Colonic mucosa (tissue), 4 donors: ENCODE data around the gene CDH4. TPM values are rescaled to one million over a fixed set of nuclear protein-coding genes. Genes with fewer than 3 reads are reported as not detected.

Experiments used
- DNase-seq: peaks from one replicate; pipeline ENCODE4 v3.0.0-alpha.2; 2020
- H3K27ac ChIP-seq: fragments of 200-600 bp; one replicate; pipeline ENCODE4 v1.8.0; 2021
- H3K27me3 ChIP-seq: fragments of 200-600 bp; one replicate; pipeline ENCODE4 v1.8.0; 2021
- H3K36me3 ChIP-seq: fragments of 200-600 bp; one replicate; pipeline ENCODE4 v1.8.0; 2021
- H3K4me1 ChIP-seq: fragments of 200-600 bp; one replicate; pipeline ENCODE4 v1.8.0; 2021; ENCODE audit warnings: mild to moderate bottlenecking
- H3K4me3 ChIP-seq: fragments of 200-600 bp; one replicate; pipeline ENCODE4 v1.8.0; 2021
- H3K9ac ChIP-seq, 2 donors: one replicate each; pipeline ENCODE4 v1.7.0; 2013; ENCODE audit warnings: control low read depth in 2 of 2, low read depth in 2 of 2, low read length in 2 of 2
- H3K9me3 ChIP-seq: fragments of 200-600 bp; one replicate; pipeline ENCODE4 v1.8.0; 2021
- intact Hi-C: fragments of 100-400 bp; cut with DNase I; formaldehyde crosslinking; loops from one replicate; pipeline ENCODE4 v1.14.1; 2022
- total RNA-seq, 2 donors: library from RNA; stranded (reverse); fragmentation: NEBNext Ultra II Directional in 1 of 2; extraction: Animal tissue kit (Norgen Biotek cat#: 25700) in 1 of 2; gene quantifications; one replicate each; pipeline ENCODE4 v1.2.1, GENCODE V29; 2021
- TF ChIP-seq, protein P1 (sequence below): fragments of 200-600 bp; IDR thresholded peaks from one replicate; pipeline ENCODE4 v1.8.0; 2022; ENCODE audit warnings: antibody characterized with exemption, mild to moderate bottlenecking
- donor health status: healthy.
- donor health status: DM: no; HTN: no; CAD: no.
- donor health status: DM: no; HTN: no; CAD: no.

CDH4 gene
- total RNA-seq, 2 donors from 2014 or later, result 0.08 TPM; not detected in 1

DNA sequence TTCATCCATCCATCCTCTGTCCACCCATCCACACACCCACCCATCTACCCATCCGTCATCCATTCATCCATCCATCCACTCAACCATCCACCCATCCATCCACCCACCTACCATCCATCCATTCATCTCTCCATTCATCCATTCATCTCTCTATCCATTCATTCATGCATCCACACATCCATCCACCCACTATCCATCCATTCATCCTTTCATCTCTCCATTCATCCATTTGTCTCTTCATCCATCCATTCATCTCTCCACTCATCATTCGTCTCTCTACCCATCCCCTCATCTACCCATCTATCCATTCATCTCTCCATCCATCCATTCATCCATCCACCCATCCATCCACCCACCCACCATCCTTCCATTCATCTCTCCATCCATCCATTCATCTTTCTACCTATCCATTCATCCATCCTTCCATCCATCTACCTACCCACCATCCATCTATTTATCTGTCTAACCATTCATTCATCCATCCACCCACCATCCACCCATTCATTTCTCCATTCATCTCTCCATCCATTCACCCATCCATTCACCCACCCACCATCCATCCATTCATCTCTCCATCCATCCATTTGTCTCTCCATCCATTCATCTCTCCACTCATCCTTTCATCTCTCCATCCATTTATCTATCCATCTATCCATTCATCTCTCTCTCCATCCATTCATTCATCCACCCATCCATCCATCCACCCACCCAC, 538.2 kb downstream of the CDH4 start:
- no peak overlapping the region for H3K27ac ChIP-seq
- intact Hi-C loops, result no loop called here
- H3K9ac ChIP-seq, result no peak overlapping the region
- no peaks in the 10 kb centered on the region for H3K9me3 ChIP-seq
- TF ChIP-seq, protein P1, sequence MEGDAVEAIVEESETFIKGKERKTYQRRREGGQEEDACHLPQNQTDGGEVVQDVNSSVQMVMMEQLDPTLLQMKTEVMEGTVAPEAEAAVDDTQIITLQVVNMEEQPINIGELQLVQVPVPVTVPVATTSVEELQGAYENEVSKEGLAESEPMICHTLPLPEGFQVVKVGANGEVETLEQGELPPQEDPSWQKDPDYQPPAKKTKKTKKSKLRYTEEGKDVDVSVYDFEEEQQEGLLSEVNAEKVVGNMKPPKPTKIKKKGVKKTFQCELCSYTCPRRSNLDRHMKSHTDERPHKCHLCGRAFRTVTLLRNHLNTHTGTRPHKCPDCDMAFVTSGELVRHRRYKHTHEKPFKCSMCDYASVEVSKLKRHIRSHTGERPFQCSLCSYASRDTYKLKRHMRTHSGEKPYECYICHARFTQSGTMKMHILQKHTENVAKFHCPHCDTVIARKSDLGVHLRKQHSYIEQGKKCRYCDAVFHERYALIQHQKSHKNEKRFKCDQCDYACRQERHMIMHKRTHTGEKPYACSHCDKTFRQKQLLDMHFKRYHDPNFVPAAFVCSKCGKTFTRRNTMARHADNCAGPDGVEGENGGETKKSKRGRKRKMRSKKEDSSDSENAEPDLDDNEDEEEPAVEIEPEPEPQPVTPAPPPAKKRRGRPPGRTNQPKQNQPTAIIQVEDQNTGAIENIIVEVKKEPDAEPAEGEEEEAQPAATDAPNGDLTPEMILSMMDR, result no peak
- H3K27me3 ChIP-seq, result no peaks in the 10 kb centered on the region
- H3K4me1 ChIP-seq, result no peaks in the 10 kb centered on the region
- no peak for DNase-seq
- H3K4me3 ChIP-seq, result no peak overlapping the region
- no peaks in the 10 kb centered on the region for H3K36me3 ChIP-seq

DNA sequence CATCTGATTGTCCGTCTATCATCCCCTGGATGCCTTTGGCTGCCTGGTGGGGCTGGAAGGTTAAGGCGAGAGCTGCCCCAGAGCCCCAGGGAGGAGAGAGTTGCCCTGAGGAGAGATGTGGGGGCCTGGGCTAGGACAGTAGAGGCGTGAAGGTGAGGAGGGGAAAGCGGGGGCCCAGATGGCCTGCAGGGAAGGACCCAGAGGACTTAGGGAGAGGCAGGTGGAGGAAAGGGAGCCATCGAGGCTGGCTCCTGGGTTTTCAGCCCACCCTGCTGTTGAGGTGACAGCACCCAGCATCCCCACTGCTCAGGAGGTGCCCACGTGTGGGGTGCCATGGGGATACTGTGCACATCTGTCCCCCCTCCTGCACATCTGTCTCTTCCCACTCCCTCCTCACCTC, 539.9 kb downstream of the CDH4 start:
- Histone ChIP-seq H3K27me3 (no peaks in the 10 kb centered on the region), H3K9me3 (no peaks in the 10 kb centered on the region), H3K4me1 (no peaks in the 10 kb centered on the region), H3K9ac (no peak overlapping the region), H3K27ac (no peak overlapping the region), H3K36me3 (no peaks in the 10 kb centered on the region), H3K4me3 (no peak overlapping the region)
- DNase-seq, result no peak
- TF ChIP-seq, protein P1, result no peak
- intact Hi-C loops, result no loop called here

DNA sequence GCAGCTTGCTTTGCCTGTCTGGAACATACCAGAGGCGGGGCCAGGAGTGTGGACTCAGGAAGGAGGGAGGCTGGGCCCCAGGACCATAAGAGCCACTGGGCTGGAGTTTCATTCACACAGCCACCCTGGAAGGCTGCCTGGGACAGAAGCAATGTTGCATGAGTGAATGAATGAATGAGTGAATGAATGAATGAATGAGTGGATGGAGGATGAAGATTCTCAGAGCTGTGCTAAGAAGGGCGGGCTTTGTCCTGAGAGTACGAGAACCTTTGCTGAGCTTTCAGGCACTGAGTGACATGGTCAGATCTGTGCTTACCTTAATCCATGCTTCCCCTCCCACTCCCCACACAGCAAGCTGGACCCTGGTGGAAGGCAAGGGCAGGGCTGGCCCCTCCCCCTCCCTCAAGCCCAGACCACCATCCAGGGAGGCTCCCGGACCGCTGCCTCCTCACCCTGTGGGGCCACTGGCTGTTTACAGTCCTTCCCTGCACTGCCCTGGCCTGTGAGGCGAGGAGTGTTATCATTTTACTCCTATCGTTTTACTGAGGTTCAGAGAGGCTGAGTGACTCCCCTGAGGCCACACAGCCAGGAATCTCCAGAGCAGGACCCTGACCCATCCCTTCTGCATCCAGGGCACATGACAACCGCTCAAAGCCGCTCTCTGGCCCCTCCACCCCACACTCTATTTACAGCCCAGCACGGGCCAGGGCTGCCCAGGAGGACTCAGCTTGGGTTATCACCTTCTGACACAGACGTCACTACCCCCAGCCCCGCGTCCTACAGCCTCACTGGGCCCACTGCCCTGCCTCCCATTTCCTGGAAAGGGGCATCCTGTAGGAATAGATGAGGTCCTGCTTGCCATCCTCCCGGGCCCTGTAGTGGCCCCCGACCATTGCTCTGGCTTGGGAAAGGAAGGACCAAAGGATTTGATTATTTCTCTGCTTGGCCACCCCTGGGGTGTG, 543.9 kb downstream of the CDH4 start:
- H3K9me3 ChIP-seq, result no peaks in the 10 kb centered on the region
- H3K27ac ChIP-seq, result no peak overlapping the region
- no peaks in the 10 kb centered on the region for H3K27me3 ChIP-seq
- H3K4me3 ChIP-seq, result no peak overlapping the region
- no peak overlapping the region for H3K9ac ChIP-seq
- H3K36me3 ChIP-seq, result no peaks in the 10 kb centered on the region
- no peaks in the 10 kb centered on the region for H3K4me1 ChIP-seq
- intact Hi-C loops, result no loop called here
- no peak for DNase-seq
- TF ChIP-seq, protein P1, result no peak

DNA sequence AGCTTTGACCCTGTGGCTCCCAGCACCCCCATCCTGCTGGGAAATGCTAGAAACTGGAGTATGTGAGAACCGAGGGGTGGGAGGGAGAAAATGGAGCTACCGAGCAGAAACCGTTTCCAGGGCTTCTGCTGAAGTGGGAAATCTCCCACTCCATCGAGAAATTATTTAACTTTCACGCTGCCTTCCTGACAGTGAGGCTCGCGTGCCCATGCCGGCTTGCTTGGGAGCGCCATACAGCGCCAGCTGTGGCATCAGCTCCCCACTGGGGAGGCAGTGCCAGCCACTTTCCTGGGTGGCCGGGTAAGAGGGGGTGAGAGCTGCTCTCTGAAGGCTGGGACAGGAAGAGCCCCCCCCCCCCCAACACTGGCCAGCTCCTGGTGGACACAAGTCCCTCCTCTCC, 544.7 kb downstream of the CDH4 start:
- Histone ChIP-seq H3K27me3 (no peaks in the 10 kb centered on the region), H3K9ac (no peak overlapping the region), H3K4me3 (no peak overlapping the region), H3K4me1 (no peaks in the 10 kb centered on the region), H3K36me3 (no peaks in the 10 kb centered on the region), H3K9me3 (no peaks in the 10 kb centered on the region), H3K27ac (no peak overlapping the region)
- TF ChIP-seq, protein P1, result no peak
- intact Hi-C loops, result no loop called here
- DNase-seq, result no peak

DNA sequence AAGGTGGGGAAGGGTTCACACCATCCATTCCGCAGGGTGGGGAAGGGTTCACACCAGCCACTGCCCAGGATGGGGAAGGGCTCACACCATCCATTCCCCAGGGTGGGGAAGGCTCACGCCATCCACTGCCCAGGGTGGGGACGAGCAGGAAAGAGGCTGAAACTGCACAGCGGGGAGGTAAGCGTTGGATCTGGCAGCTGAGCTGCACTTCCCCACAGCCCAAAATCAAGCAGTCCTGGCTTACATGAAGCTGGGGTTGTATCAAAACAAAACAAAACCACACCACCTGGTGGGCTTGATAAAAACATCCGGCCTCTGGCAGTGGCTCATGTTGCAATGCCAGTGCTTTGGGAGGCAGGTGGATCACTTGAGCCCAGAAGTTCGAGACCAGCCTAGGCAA, 545.1 kb downstream of the CDH4 start:
- TF ChIP-seq, protein P1, result no peak
- DNase-seq, result no peak
- no peaks in the 10 kb centered on the region for H3K27me3 ChIP-seq
- H3K9me3 ChIP-seq, result no peaks in the 10 kb centered on the region
- H3K4me1 ChIP-seq, result no peaks in the 10 kb centered on the region
- H3K4me3 ChIP-seq, result no peak overlapping the region
- no peaks in the 10 kb centered on the region for H3K36me3 ChIP-seq
- H3K9ac ChIP-seq, result no peak overlapping the region
- no peak overlapping the region for H3K27ac ChIP-seq
- intact Hi-C loops, result no loop called here
